GM19397 (cell line): Measurements from ENCODE around the gene CORO7.

Source experiments
- ATAC-seq: cut with Tn5 transposase; IDR thresholded peaks from one replicate; pipeline ENCODE4 v1.9.1; 2021; ENCODE audit warnings: mild to moderate bottlenecking, moderate library complexity; ENCODE audit not compliant: unreplicated experiment

The CORO7 gene

GRCh38 chr16:4324492-4325252 is 91.7 kb downstream of the CORO7 start:
- ATAC-seq: no peak

GRCh38 chr16:4323845-4324488 is 92.4 kb downstream of the CORO7 start:
- ATAC-seq: no peak

GRCh38 chr16:4323071-4323844 is 93.1 kb downstream of the CORO7 start:
- no peak for ATAC-seq

DNA sequence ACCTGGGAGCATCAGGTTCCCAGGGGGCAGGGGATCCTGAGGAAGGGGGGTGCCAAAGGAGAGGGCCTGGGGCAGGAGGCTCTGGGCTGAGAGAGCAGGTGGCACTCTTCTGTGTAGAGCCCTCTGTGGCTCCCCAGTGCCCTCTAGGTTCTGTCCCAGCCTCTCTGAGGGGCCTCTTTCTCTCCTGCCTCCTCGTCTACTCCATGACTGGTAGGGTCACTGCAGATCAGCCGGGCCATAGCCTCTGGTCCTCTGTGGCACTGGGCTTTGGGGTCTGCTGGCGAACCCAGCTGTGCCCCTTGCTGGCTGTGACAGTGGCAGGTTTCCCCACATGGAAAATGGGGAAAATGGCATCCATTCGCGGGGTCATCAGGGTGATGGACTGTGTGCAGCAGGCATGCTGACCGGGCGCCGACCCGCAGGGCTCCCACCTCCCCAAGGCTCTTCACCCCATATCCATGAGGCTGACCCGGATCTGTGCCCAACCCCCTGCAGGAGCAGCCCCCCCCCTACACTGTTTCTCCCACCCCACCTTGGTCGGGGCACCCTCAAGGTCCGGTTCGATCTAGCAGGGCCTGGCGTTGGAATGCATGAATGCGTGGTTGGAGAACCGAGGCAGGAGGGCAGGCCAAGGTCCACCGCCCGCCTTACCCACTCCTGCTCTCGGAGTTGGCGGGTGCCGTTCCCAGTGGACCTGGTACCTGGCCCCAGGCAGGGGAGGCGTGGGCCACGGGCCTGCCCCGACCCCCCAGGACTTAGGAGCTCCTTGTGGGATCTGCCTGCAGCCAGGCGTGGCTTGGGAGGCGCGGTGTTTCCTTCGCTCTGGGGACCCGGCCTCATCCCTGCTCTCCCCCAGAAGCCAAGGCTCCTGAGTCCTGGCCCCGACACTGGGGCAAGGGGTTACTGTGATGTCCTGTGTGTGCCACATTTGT is 94.0 kb downstream of the CORO7 start:
- no peak for ATAC-seq

DNA sequence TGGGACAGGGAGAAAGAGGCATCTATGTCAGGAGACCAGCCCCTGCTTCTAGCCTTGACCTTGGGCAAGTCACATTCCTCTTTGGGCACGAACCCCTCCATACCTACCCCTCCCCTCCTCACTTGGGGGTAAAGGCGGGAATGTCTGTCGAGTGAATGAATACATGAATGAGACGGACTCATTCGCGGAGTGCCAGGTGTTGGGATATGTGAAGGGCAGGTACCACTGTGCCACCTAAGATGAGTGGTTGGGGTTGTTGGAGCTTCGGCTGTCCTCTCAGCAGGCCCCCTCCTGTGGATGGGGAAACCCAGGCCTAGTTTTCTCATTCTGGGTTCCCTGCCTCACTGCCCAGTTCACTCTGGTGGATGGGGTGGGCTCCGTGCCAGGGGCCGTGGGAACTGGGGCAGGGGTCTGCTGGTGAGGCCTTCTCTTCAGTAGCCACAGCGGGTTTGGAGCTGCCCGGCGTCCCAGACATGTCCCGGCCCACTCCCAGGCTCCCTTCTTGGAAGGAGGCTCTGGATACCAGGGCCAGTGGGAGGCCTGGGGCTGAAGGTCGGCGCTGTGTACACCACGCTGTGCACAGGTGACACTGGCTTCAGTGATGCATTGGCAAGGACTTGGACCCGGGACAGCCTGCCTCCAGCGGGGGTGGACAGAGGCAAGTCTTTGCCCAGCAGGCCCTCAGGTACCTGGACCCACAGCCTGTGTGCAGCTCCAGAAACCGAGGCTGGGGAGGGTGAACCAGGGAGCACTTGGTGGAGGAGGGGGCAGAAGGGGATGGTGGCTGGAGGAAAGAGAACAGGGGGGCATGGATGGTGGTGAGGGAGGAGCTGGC is 94.9 kb downstream of the CORO7 start:
- ATAC-seq: no peak

DNA sequence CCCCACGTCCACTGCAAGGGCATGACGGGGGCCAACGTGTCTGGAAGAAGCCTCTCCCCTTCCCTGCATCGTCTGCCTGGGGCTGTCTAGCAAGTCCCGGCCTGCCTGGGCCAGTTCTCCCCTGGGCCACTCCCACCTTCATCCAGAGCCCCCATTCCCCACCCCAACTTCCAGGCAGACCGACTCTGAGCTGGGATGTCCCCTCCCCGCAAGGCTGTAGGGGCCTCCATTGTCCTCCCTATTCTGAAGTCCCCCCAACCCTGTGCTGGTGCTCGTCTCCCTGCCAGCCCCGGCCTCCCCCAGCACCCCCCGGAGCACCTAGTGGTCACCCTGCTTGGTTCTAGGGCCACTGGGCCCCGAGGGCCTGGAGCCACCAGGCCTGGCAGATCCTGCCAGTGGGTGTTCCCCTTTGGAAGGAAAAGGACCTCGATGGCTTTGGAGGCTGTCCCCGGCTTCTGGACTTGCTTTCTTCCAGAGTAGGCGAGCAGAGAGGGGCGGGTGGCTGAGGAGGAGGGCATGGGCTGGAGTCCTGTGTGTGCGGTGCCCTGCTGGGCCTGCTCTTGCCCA is 95.7 kb downstream of the CORO7 start:
- no peak for ATAC-seq

- no peak for ATAC-seq
Measured at GRCh38 chr16:4319454-4320421, 96.7 kb downstream of the CORO7 start.

GRCh38 chr16:4318967-4319366 is 97.4 kb downstream of the CORO7 start:
- no peak for ATAC-seq

DNA sequence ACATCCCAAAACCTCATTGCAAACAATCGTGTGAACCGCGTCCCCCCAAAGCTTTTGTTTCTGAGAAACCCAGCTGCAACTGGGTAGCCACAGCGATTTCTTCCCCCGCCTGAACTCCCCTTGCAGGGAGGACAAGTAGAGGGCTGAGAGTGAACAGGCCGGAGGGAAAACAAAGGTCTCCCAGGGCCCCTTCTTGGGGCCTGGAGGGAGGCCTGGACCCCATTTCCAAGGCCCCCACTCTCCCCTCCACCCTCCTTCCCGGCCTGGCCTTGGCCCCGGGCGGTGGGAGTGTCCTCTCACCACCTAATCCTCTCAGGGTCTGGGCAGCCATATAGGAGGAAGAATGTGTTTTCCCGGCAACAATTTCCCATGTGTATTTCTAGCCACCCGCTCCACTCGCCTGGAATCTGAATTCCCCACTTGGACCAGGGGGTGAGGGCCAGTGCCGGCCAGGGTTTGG is 97.9 kb downstream of the CORO7 start:
- no peak for ATAC-seq

DNA sequence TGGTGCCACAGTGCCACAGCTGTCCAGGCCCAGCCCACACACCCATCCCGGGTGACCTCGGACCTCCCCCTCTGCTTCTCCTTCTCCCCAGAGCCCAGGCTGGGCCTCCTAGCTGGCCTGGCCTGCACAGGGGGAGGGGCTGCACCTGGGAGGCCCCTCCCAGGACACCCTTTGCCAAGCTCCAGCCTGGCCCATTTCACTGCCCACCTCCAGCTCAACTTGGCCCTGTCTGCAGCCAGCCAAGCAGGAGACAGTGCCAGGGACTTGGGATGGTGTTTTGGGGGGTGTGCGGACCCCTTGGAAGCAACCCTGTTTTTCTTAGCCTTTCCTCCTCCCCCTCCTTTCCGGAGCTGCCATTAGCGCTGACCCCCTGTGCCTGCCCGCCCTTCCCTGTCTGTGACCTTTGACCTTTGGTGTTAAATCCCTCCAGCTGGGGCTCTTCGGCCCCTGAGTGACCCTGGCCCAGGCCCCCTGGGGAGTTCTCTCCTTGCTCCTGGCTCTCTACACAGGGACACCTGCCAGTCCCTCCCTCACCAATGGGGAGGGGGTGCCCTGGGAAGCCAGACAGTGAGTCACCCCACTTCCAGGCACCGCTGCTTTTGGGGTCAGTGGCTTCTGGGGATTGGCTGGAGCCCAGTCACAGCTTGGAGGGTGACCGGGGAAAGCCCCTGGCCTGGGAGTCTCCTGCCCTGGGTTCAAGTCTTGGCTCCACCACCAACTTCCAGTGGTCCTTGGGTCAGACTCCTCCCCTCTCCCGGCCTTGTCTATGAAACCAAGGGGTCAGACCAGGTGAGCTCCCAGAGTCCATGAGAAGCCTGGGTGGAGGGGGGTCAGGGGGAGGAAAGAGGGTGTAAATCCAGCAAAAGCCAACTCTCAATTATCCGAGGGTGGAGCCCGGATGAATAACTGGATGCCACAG is 98.6 kb downstream of the CORO7 start:
- no peak for ATAC-seq

DNA sequence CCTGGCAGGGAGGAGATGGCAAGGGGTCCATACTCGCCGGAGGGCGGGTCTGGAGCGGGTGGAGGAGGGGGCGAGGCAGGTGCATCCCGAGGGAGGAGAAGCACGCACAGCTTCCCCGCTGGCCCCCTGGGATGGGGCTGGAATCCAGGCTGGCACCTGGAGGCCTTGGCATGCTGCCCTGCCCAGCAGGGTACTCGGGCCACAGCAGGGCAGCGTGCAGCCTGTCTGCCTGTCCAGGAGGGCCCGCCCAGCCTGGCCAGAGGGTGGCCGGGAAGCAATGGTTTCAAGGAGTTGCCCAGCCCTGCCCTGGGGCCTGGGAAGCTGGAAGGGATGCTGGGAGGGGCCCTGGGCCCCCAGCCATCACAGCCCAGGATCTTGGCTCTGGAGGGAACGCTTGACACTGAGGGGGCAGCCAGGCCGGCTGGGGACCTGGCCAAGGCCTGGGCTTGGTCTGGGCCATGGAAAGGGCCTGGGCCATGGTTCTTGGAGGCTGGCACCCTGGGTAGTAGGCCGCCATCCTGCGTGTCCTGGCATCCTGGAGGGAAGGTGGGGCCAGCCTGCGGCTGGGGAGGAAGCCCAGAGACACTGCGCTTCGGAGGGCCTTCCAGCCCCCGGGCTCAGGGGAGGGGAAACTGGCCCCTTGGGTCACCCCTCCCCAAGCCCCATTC is 99.4 kb downstream of the CORO7 start:
- ATAC-seq: no peak

GRCh38 chr16:4316108-4316863 is 100.1 kb downstream of the CORO7 start:
- no peak for ATAC-seq

GRCh38 chr16:4315186-4316107 is 100.9 kb downstream of the CORO7 start, which contains the start of gene GLIS2:
TSS of gene GLIS2 (plus strand) at chr16:4316067. CDS start at chr16:4332281, 16,214 bp downstream.
- no peak for ATAC-seq

- ATAC-seq: no peak
Measured at GRCh38 chr16:4314532-4315185, 101.7 kb downstream of the CORO7 start.
